ENCODE data around the gene MAL. TPM values are rescaled to one million over a fixed set of nuclear protein-coding genes. Genes with fewer than 3 reads are reported as not detected.
A peak's percentile ranks its signal among the peaks of the same experiment; 100 is the strongest.

The MAL gene
- total RNA-seq, 2 donors from 2014 or later: 3.1 to 8.0 TPM

- intact Hi-C loops (cut with DNase I): no loop called here
- no peaks in the 10 kb centered on the region for H3K9me3 ChIP-seq
- 91% methylated on average over 15 of the region's 15 CpGs for WGBS
- H3K4me1 ChIP-seq (replicated peaks): no peaks in the 10 kb centered on the region
- peak overlapping the region in 1 of 2 donors; percentile 33 for H3K27ac ChIP-seq
- no peak for DNase-seq (ENCODE audit: low spot score)
- H3K4me3 ChIP-seq: no peak overlapping the region
- no peak for TF ChIP-seq POLR2AphosphoS5 (IDR thresholded peaks at IDR 0.05)
- TF ChIP-seq POLR2A (IDR thresholded peaks at IDR 0.05): no peak
- TF ChIP-seq, protein P1, sequence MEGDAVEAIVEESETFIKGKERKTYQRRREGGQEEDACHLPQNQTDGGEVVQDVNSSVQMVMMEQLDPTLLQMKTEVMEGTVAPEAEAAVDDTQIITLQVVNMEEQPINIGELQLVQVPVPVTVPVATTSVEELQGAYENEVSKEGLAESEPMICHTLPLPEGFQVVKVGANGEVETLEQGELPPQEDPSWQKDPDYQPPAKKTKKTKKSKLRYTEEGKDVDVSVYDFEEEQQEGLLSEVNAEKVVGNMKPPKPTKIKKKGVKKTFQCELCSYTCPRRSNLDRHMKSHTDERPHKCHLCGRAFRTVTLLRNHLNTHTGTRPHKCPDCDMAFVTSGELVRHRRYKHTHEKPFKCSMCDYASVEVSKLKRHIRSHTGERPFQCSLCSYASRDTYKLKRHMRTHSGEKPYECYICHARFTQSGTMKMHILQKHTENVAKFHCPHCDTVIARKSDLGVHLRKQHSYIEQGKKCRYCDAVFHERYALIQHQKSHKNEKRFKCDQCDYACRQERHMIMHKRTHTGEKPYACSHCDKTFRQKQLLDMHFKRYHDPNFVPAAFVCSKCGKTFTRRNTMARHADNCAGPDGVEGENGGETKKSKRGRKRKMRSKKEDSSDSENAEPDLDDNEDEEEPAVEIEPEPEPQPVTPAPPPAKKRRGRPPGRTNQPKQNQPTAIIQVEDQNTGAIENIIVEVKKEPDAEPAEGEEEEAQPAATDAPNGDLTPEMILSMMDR (IDR thresholded peaks at IDR 0.05): no peak
- H3K36me3 ChIP-seq: no peaks in the 10 kb centered on the region
- H3K27me3 ChIP-seq (replicated peaks; ENCODE audit: insufficient read depth): no peaks in the 10 kb centered on the region
These were observed 45.1 kb upstream of the MAL start for GRCh38 chr2:94980406-94980805.

GRCh38 chr2:94982156-94982555 is 43.4 kb upstream of the MAL start:
- Histone ChIP-seq H3K27ac (no peak overlapping the region), H3K27me3 (replicated peaks; ENCODE audit: insufficient read depth) (no peaks in the 10 kb centered on the region), H3K4me3 (no peak overlapping the region), H3K4me1 (replicated peaks) (no peaks in the 10 kb centered on the region), H3K36me3 (no peaks in the 10 kb centered on the region), H3K9me3 (no peaks in the 10 kb centered on the region)
- intact Hi-C loops (cut with DNase I): no loop called here
- TF ChIP-seq POLR2AphosphoS5 (IDR thresholded peaks at IDR 0.05) (no peak), POLR2A (IDR thresholded peaks at IDR 0.05) (no peak)
- TF ChIP-seq, protein P1 (IDR thresholded peaks at IDR 0.05): no peak
- no peak for DNase-seq (ENCODE audit: low spot score)
- 55% methylated on average over 6 of the region's 6 CpGs for WGBS

DNA sequence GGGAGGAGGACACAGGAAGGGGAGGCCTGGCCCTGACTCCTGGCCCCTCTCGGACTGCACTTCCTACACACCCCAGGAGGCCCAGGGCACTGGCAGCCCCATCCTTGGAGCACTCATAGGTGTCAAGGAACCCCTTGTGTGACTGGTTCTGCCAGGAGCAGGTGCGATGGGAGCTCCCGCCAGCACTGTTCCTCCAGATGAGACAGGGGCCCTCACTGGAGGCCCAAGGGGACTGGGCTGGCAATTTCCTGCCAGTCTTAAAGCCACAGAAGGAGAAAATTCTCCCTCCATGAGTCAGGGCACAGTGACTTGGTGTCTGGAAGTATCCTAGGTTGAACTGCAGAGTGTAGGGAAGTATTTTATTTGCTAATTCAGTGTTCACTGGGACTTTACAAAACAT is 42.8 kb upstream of the MAL start:
- Histone ChIP-seq H3K27me3 (replicated peaks; ENCODE audit: insufficient read depth) (no peaks in the 10 kb centered on the region), H3K36me3 (no peaks in the 10 kb centered on the region), H3K9me3 (no peaks in the 10 kb centered on the region), H3K4me1 (replicated peaks) (no peaks in the 10 kb centered on the region), H3K27ac (no peak overlapping the region), H3K4me3 (no peak overlapping the region)
- TF ChIP-seq, protein P1 (IDR thresholded peaks at IDR 0.05): no peak
- no peak for TF ChIP-seq POLR2A (IDR thresholded peaks at IDR 0.05)
- no peak for TF ChIP-seq POLR2AphosphoS5 (IDR thresholded peaks at IDR 0.05)
- intact Hi-C loops (cut with DNase I): no loop called here
- 29% methylated on average over 3 of the region's 3 CpGs for WGBS
- no peak for DNase-seq (ENCODE audit: low spot score)

GRCh38 chr2:94984964-94985575 is 40.4 kb upstream of the MAL start:
- intact Hi-C loops (cut with DNase I): no loop called here
- Histone ChIP-seq H3K27ac (no peak overlapping the region), H3K27me3 (replicated peaks; ENCODE audit: insufficient read depth) (no peaks in the 10 kb centered on the region), H3K4me1 (replicated peaks) (no peaks in the 10 kb centered on the region), H3K36me3 (no peaks in the 10 kb centered on the region), H3K4me3 (no peak overlapping the region), H3K9me3 (no peaks in the 10 kb centered on the region)
- WGBS: 57% methylated on average over 9 of the region's 9 CpGs
- DNase-seq (ENCODE audit: low spot score): no peak
- TF ChIP-seq POLR2A (IDR thresholded peaks at IDR 0.05): no peak
- TF ChIP-seq, protein P1 (IDR thresholded peaks at IDR 0.05): no peak
- no peak for TF ChIP-seq POLR2AphosphoS5 (IDR thresholded peaks at IDR 0.05)

- Histone ChIP-seq H3K9me3 (no peaks in the 10 kb centered on the region), H3K4me1 (replicated peaks) (no peaks in the 10 kb centered on the region), H3K27ac (no peak overlapping the region), H3K4me3 (no peak overlapping the region), H3K36me3 (no peaks in the 10 kb centered on the region), H3K27me3 (replicated peaks; ENCODE audit: insufficient read depth) (no peaks in the 10 kb centered on the region)
- WGBS: 81% methylated on average over 5 of the region's 5 CpGs
- intact Hi-C loops (cut with DNase I): no loop called here
- no peak for TF ChIP-seq POLR2A (IDR thresholded peaks at IDR 0.05)
- TF ChIP-seq, protein P1 (IDR thresholded peaks at IDR 0.05): no peak
- TF ChIP-seq POLR2AphosphoS5 (IDR thresholded peaks at IDR 0.05): no peak
- no peak for DNase-seq (ENCODE audit: low spot score)
These were observed 39.9 kb upstream of the MAL start for GRCh38 chr2:94985636-94986035.

All from prostate gland (tissue), 2 donors.